Mesendoderm (in vitro differentiated cells): Measurements from ENCODE around the gene ADARB2.

ENCODE experiments used
- DNase-seq: peaks from one replicate; pipeline ENCODE4 v3.0.0; 2013
- H2AK5ac ChIP-seq: 2 replicates; pipeline ENCODE4 v1.6.1; 2013; ENCODE audit warnings: low read length, inconsistent platforms
- H2BK120ac ChIP-seq: 2 replicates; pipeline ENCODE4 v1.6.1; 2013; ENCODE audit warnings: low read depth, mild to moderate bottlenecking, low read length, moderate library complexity, mixed read lengths
- H2BK15ac ChIP-seq: replicated peaks from 2 replicates; pipeline ENCODE4 v1.6.1; 2013; ENCODE audit warnings: low read depth, mild to moderate bottlenecking, moderate library complexity
- H2BK5ac ChIP-seq: 2 replicates; pipeline ENCODE4 v1.6.1; 2013; ENCODE audit warnings: low read length, inconsistent platforms
- H3K18ac ChIP-seq: 2 replicates; pipeline ENCODE4 v1.6.1; 2013; ENCODE audit warnings: mild to moderate bottlenecking, low read length, mixed read lengths
- H3K23ac ChIP-seq: one replicate; pipeline ENCODE4 v1.6.1; 2013; ENCODE audit warnings: low read length
- H3K27ac ChIP-seq: 2 replicates; pipeline ENCODE4 v1.5.1; 2013; ENCODE audit warnings: low read depth, mild to moderate bottlenecking, inconsistent platforms, low read length, moderate library complexity
- H3K27me3 ChIP-seq: 2 replicates; pipeline ENCODE4 v1.6.1; 2013; ENCODE audit warnings: low read length, control low read depth, mild to moderate bottlenecking, inconsistent platforms; ENCODE audit not compliant: insufficient read depth, poor library complexity
- H3K36me3 ChIP-seq: 2 replicates; pipeline ENCODE4 v1.6.1; 2013; ENCODE audit warnings: low read length, inconsistent platforms; ENCODE audit not compliant: control insufficient read depth, insufficient read depth
- H3K4ac ChIP-seq: one replicate; pipeline ENCODE4 v1.6.1; 2013; ENCODE audit warnings: low read depth, mild to moderate bottlenecking, low read length, moderate library complexity
- H3K4me1 ChIP-seq: 2 replicates; pipeline ENCODE4 v1.6.1; 2013; ENCODE audit warnings: low read depth, low read length, inconsistent platforms; ENCODE audit not compliant: control insufficient read depth
- H3K4me2 ChIP-seq: 2 replicates; pipeline ENCODE4 v1.6.1; 2013; ENCODE audit warnings: low read length
- H3K4me3 ChIP-seq: 2 replicates; pipeline ENCODE4 v1.5.1; 2013; ENCODE audit warnings: mild to moderate bottlenecking, low read length
- H3K56ac ChIP-seq: one replicate; pipeline ENCODE4 v1.6.1; 2013; ENCODE audit warnings: low read length
- H3K79me1 ChIP-seq: 2 replicates; pipeline ENCODE4 v1.6.1; 2013; ENCODE audit warnings: low read length, inconsistent platforms
- H3K79me2 ChIP-seq: 2 replicates; pipeline ENCODE4 v1.6.1; 2013; ENCODE audit warnings: mild to moderate bottlenecking, low read length; ENCODE audit not compliant: control insufficient read depth, insufficient read depth
- H3K9ac ChIP-seq: 2 replicates; pipeline ENCODE4 v1.6.1; 2013; ENCODE audit warnings: low read length, inconsistent platforms
- H4K5ac ChIP-seq: one replicate; pipeline ENCODE4 v1.6.1; 2013; ENCODE audit warnings: low read length
- H4K8ac ChIP-seq: one replicate; pipeline ENCODE4 v1.6.1; 2013; ENCODE audit warnings: low read depth, mild to moderate bottlenecking, control low read depth, low read length, moderate library complexity
- WGBS: extraction: QIAGEN DNeasy Blood & Tissue Kit; methylation state at CpG from one replicate; pipeline ENCODE4 v1.1.7; 2013; ENCODE audit warnings: low lambda C conversion rate, missing lambda C conversion rate; ENCODE audit not compliant: insufficient coverage; ENCODE audit errors: extremely low coverage; 5-methylcytosine and 5-hydroxymethylcytosine counted together

ADARB2 gene

GRCh38 chr10:1502451-1502850 lies 234.9 kb downstream of the ADARB2 start:
- Histone ChIP-seq H3K56ac (no peak overlapping the region), H2BK15ac (no peak overlapping the region), H2BK5ac (no peak overlapping the region), H3K18ac (no peak overlapping the region), H3K27me3 (no peaks in the 10 kb centered on the region), H4K8ac (no peak overlapping the region), H3K4ac (no peak overlapping the region), H3K79me1 (no peaks in the 10 kb centered on the region), H2BK120ac (no peak overlapping the region), H3K36me3 (no peaks in the 10 kb centered on the region), H3K27ac (no peak overlapping the region), H3K4me1 (no peaks in the 10 kb centered on the region), H3K23ac (no peak overlapping the region), H3K4me3 (no peak overlapping the region), H3K9ac (no peak overlapping the region), H3K79me2 (no peaks in the 10 kb centered on the region), H4K5ac (no peak overlapping the region), H3K4me2 (no peak overlapping the region), H2AK5ac (no peak overlapping the region)
- WGBS = no CpG with 5 or more reads among the region's 5 CpGs
- no peak for DNase-seq

GRCh38 chr10:1499359-1499957 lies 237.9 kb downstream of the ADARB2 start:
- no peak overlapping the region for H2BK15ac ChIP-seq
- H3K79me1 ChIP-seq = no peaks in the 10 kb centered on the region
- no peaks in the 10 kb centered on the region for H3K36me3 ChIP-seq
- DNase-seq = no peak
- H3K23ac ChIP-seq = no peak overlapping the region
- no peak overlapping the region for H3K56ac ChIP-seq
- H3K18ac ChIP-seq = no peak overlapping the region
- H2AK5ac ChIP-seq = no peak overlapping the region
- no peaks in the 10 kb centered on the region for H3K27me3 ChIP-seq
- no peak overlapping the region for H4K5ac ChIP-seq
- no peaks in the 10 kb centered on the region for H3K79me2 ChIP-seq
- H3K4me3 ChIP-seq = no peak overlapping the region
- no peak overlapping the region for H2BK5ac ChIP-seq
- no peak overlapping the region for H3K9ac ChIP-seq
- H2BK120ac ChIP-seq = no peak overlapping the region
- H3K4me2 ChIP-seq = no peak overlapping the region
- no peak overlapping the region for H3K4ac ChIP-seq
- no peak overlapping the region for H3K27ac ChIP-seq
- no peaks in the 10 kb centered on the region for H3K4me1 ChIP-seq
- 100% methylated on average over 3 of the region's 3 CpGs for WGBS
- H4K8ac ChIP-seq = no peak overlapping the region

- no peak overlapping the region for H3K18ac ChIP-seq
- H3K27me3 ChIP-seq = no peaks in the 10 kb centered on the region
- no peaks in the 10 kb centered on the region for H3K79me1 ChIP-seq
- no peak overlapping the region for H2BK15ac ChIP-seq
- no peak overlapping the region for H3K4me3 ChIP-seq
- no peaks in the 10 kb centered on the region for H3K4me1 ChIP-seq
- H3K4me2 ChIP-seq = no peak overlapping the region
- H3K4ac ChIP-seq = no peak overlapping the region
- no peak overlapping the region for H3K27ac ChIP-seq
- H3K23ac ChIP-seq = no peak overlapping the region
- 100% methylated on average over 5 of the region's 5 CpGs for WGBS
- H3K56ac ChIP-seq = no peak overlapping the region
- H4K5ac ChIP-seq = no peak overlapping the region
- H3K9ac ChIP-seq = no peak overlapping the region
- no peak overlapping the region for H2BK5ac ChIP-seq
- no peak overlapping the region for H2AK5ac ChIP-seq
- H3K79me2 ChIP-seq = no peaks in the 10 kb centered on the region
- H3K36me3 ChIP-seq = no peaks in the 10 kb centered on the region
- no peak overlapping the region for H2BK120ac ChIP-seq
- no peak overlapping the region for H4K8ac ChIP-seq
- DNase-seq = no peak
Observed at GRCh38 chr10:1498746-1499358, 238.5 kb downstream of the ADARB2 start.

GRCh38 chr10:1495915-1496517 lies 241.3 kb downstream of the ADARB2 start:
- H3K18ac ChIP-seq = no peak overlapping the region
- H2AK5ac ChIP-seq = no peak overlapping the region
- H3K4me2 ChIP-seq = no peak overlapping the region
- H4K8ac ChIP-seq = no peak overlapping the region
- DNase-seq = no peak
- H3K27ac ChIP-seq = no peak overlapping the region
- no peak overlapping the region for H3K23ac ChIP-seq
- H2BK15ac ChIP-seq = no peak overlapping the region
- H3K79me2 ChIP-seq = no peaks in the 10 kb centered on the region
- no peaks in the 10 kb centered on the region for H3K4me1 ChIP-seq
- no peak overlapping the region for H4K5ac ChIP-seq
- no peak overlapping the region for H3K4ac ChIP-seq
- no peak overlapping the region for H2BK120ac ChIP-seq
- no peak overlapping the region for H3K9ac ChIP-seq
- no peak overlapping the region for H3K4me3 ChIP-seq
- no peaks in the 10 kb centered on the region for H3K79me1 ChIP-seq
- H3K27me3 ChIP-seq = no peaks in the 10 kb centered on the region
- H2BK5ac ChIP-seq = no peak overlapping the region
- 100% methylated on average over 4 of the region's 5 CpGs for WGBS
- H3K56ac ChIP-seq = no peak overlapping the region
- no peaks in the 10 kb centered on the region for H3K36me3 ChIP-seq

- no peaks in the 10 kb centered on the region for H3K79me1 ChIP-seq
- no peak overlapping the region for H3K56ac ChIP-seq
- no peak overlapping the region for H4K5ac ChIP-seq
- no peaks in the 10 kb centered on the region for H3K27me3 ChIP-seq
- H2BK15ac ChIP-seq = no peak overlapping the region
- H3K4me2 ChIP-seq = no peak overlapping the region
- no peak overlapping the region for H3K4ac ChIP-seq
- H3K18ac ChIP-seq = no peak overlapping the region
- H3K36me3 ChIP-seq = no peaks in the 10 kb centered on the region
- no peak overlapping the region for H3K27ac ChIP-seq
- no peak overlapping the region for H3K4me3 ChIP-seq
- no peak overlapping the region for H2BK5ac ChIP-seq
- no peak overlapping the region for H4K8ac ChIP-seq
- no peak overlapping the region for H2AK5ac ChIP-seq
- DNase-seq = no peak
- no peak overlapping the region for H3K9ac ChIP-seq
- no peak overlapping the region for H3K23ac ChIP-seq
- H3K4me1 ChIP-seq = no peaks in the 10 kb centered on the region
- no peak overlapping the region for H2BK120ac ChIP-seq
- no CpG with 5 or more reads among the region's 9 CpGs for WGBS
- H3K79me2 ChIP-seq = no peaks in the 10 kb centered on the region
Observed at GRCh38 chr10:1492641-1493040, 244.7 kb downstream of the ADARB2 start.
